Endodermal cell (in vitro differentiated cells): ENCODE results near the gene LPAR3. TPM values are rescaled to one million over a fixed set of nuclear protein-coding genes. Genes with fewer than 3 reads are reported as not detected.

ENCODE experiments used
- DNase-seq: peaks from one replicate; pipeline ENCODE4 v3.0.0-alpha.2; 2017
- H3K27ac ChIP-seq: 2 replicates; pipeline ENCODE4 v1.5.1; 2013; ENCODE audit warnings: mild to moderate bottlenecking, low read depth, low read length, moderate library complexity
- H3K27me3 ChIP-seq: 2 replicates; pipeline ENCODE4 v1.6.1; 2013; ENCODE audit warnings: mild to moderate bottlenecking, low read length, moderate library complexity; ENCODE audit not compliant: insufficient read depth, control insufficient read depth, poor library complexity, severe bottlenecking
- H3K36me3 ChIP-seq: 2 replicates; pipeline ENCODE4 v1.7.0; 2013; ENCODE audit warnings: mild to moderate bottlenecking, low read length, moderate library complexity; ENCODE audit not compliant: control insufficient read depth, insufficient read depth
- H3K4me1 ChIP-seq: one replicate; pipeline ENCODE4 v1.7.0; 2013; ENCODE audit warnings: low read length; ENCODE audit not compliant: control insufficient read depth, insufficient read depth
- H3K4me3 ChIP-seq: 2 replicates; pipeline ENCODE4 v1.5.1; 2013; ENCODE audit warnings: mild to moderate bottlenecking, low read length, moderate library complexity
- H3K9ac ChIP-seq: 2 replicates; pipeline ENCODE4 v1.6.1; 2013; ENCODE audit warnings: mild to moderate bottlenecking, low read length, moderate library complexity; ENCODE audit not compliant: poor library complexity, severe bottlenecking; ENCODE audit errors: extremely low read depth
- H3K9me3 ChIP-seq: 2 replicates; pipeline ENCODE4 v1.6.1; 2013; ENCODE audit warnings: mild to moderate bottlenecking, low read length, moderate library complexity; ENCODE audit not compliant: control insufficient read depth
- H3K27ac Mint-ChIP-seq: 2 replicates; pipeline ENCODE4 v1.8.0; 2020; ENCODE audit warnings: mixed read lengths
- H3K27me3 Mint-ChIP-seq: 2 replicates; pipeline ENCODE4 v1.8.0; 2021; ENCODE audit warnings: mild to moderate bottlenecking, mixed read lengths; ENCODE audit not compliant: insufficient read depth
- H3K36me3 Mint-ChIP-seq: 2 replicates; pipeline ENCODE4 v1.8.0; 2020; ENCODE audit warnings: low read depth, mixed read lengths
- H3K4me1 Mint-ChIP-seq: 2 replicates; pipeline ENCODE4 v1.8.0; 2020; ENCODE audit warnings: mixed read lengths
- H3K4me3 Mint-ChIP-seq: 2 replicates; pipeline ENCODE4 v1.8.0; 2020; ENCODE audit warnings: mild to moderate bottlenecking, moderate library complexity, mixed read lengths
- H3K9me3 Mint-ChIP-seq: 2 replicates; pipeline ENCODE4 v1.8.0; 2020; ENCODE audit warnings: mild to moderate bottlenecking, mixed read lengths
- CTCF ChIP-seq: fragments of 200-600 bp; sonication (generic); conservative IDR thresholded peaks from 2 replicates; pipeline ENCODE4 v1.5.0; 2021; ENCODE audit warnings: antibody characterized with exemption, mild to moderate bottlenecking
- WGBS, 2 experiments: methylation state at CpG; one replicate each; pipeline versions ENCODE4 v1.1.5 to v1.1.7; 2013; ENCODE audit warnings: missing lambda C conversion rate in 2 of 2, mixed read lengths in 1 of 2; ENCODE audit not compliant: insufficient coverage in 1 of 2, insufficient read length in 1 of 2; 5-methylcytosine and 5-hydroxymethylcytosine counted together
- total RNA-seq, 2 donors: library from RNA; stranded (reverse); fragmentation: NEBNext Ultra II Directional in 1 of 2; extraction: Animal tissue kit (Norgen Biotek cat#: 25700) in 1 of 2; gene quantifications; 2 replicates in 1 of 2; 3 replicates in 1 of 2; pipeline ENCODE4 v1.2.1, GENCODE V29; 2021

LPAR3 gene
- total RNA-seq, 2 donors from 2014 or later: 0.89 to 3.7 TPM

GRCh38 chr1:84876353-84876752 is 16.7 kb downstream of the LPAR3 start:
- H3K4me1 ChIP-seq: no peaks in the 10 kb centered on the region
- no peak overlapping the region for H3K27ac ChIP-seq
- no peaks in the 10 kb centered on the region for H3K9me3 ChIP-seq
- no peak for DNase-seq
- Mint-ChIP-seq H3K4me1 (no peaks in the 10 kb centered on the region), H3K36me3 (no peaks in the 10 kb centered on the region), H3K9me3 (peaks cover under 1% of the 10 kb centered on the region), H3K4me3 (no peak overlapping the region), H3K27ac (no peak overlapping the region), H3K27me3 (peaks cover 2% of the 10 kb centered on the region)
- H3K36me3 ChIP-seq: no peaks in the 10 kb centered on the region
- no peak overlapping the region for H3K9ac ChIP-seq
- no peak overlapping the region for H3K4me3 ChIP-seq
- peaks cover 9% of the 10 kb centered on the region for H3K27me3 ChIP-seq
- WGBS, 2 experiments: 95 to 100% methylated on average over 3 to 5 of the region's 5 CpGs
- TF ChIP-seq CTCF: no peak

- 92 to 96% methylated on average over 2 of the region's 2 CpGs for WGBS, 2 experiments
- Histone ChIP-seq H3K4me1 (no peaks in the 10 kb centered on the region), H3K36me3 (no peaks in the 10 kb centered on the region), H3K9ac (no peak overlapping the region), H3K9me3 (no peaks in the 10 kb centered on the region), H3K27ac (no peak overlapping the region), H3K4me3 (no peak overlapping the region), H3K27me3 (peaks cover 9% of the 10 kb centered on the region)
- Mint-ChIP-seq H3K4me3 (no peak overlapping the region), H3K27ac (no peak overlapping the region), H3K9me3 (no peaks in the 10 kb centered on the region), H3K36me3 (no peaks in the 10 kb centered on the region), H3K4me1 (no peaks in the 10 kb centered on the region), H3K27me3 (peaks cover 2% of the 10 kb centered on the region)
- TF ChIP-seq CTCF: no peak
- DNase-seq: no peak
These were observed 19.6 kb downstream of the LPAR3 start for GRCh38 chr1:84873366-84873765.

GRCh38 chr1:84872696-84873355 is 20.2 kb downstream of the LPAR3 start:
- H3K9me3 Mint-ChIP-seq: no peaks in the 10 kb centered on the region

More at GRCh38 chr1:84872696-84873355, 20.2 kb downstream of the LPAR3 start:
- Histone ChIP-seq H3K4me1 (no peaks in the 10 kb centered on the region), H3K4me3 (no peak overlapping the region), H3K36me3 (no peaks in the 10 kb centered on the region), H3K9ac (no peak overlapping the region), H3K27me3 (peaks cover 9% of the 10 kb centered on the region), H3K27ac (no peak overlapping the region), H3K9me3 (no peaks in the 10 kb centered on the region)
- H3K27me3 Mint-ChIP-seq: peaks cover 2% of the 10 kb centered on the region
- no peaks in the 10 kb centered on the region for H3K4me1 Mint-ChIP-seq
- H3K4me3 Mint-ChIP-seq: no peak overlapping the region
- H3K27ac Mint-ChIP-seq: no peak overlapping the region
- 92 to 100% methylated on average over 1 to 7 of the region's 9 CpGs for WGBS, 2 experiments
- H3K36me3 Mint-ChIP-seq: no peaks in the 10 kb centered on the region
- DNase-seq: no peak
- TF ChIP-seq CTCF: no peak
